Skeletal muscle cell (primary cell): ENCODE measurements around the gene SEC14L1.
"Not testable (repeated sequence)": the region's sequence is repeated elsewhere in the genome, so short reads cannot be mapped to it uniquely, and the experiment has no call there.

Source experiments
- DNase-seq: peaks from one replicate; pipeline ENCODE4 v3.0.0-alpha.2; 2010; ENCODE audit warnings: low read depth
- H3K4me3 ChIP-seq: 2 replicates; pipeline ENCODE4 v1.5.1; 2011; ENCODE audit warnings: low read depth, mild to moderate bottlenecking, control low read depth, low read length, moderate library complexity

Gene SEC14L1

DNA sequence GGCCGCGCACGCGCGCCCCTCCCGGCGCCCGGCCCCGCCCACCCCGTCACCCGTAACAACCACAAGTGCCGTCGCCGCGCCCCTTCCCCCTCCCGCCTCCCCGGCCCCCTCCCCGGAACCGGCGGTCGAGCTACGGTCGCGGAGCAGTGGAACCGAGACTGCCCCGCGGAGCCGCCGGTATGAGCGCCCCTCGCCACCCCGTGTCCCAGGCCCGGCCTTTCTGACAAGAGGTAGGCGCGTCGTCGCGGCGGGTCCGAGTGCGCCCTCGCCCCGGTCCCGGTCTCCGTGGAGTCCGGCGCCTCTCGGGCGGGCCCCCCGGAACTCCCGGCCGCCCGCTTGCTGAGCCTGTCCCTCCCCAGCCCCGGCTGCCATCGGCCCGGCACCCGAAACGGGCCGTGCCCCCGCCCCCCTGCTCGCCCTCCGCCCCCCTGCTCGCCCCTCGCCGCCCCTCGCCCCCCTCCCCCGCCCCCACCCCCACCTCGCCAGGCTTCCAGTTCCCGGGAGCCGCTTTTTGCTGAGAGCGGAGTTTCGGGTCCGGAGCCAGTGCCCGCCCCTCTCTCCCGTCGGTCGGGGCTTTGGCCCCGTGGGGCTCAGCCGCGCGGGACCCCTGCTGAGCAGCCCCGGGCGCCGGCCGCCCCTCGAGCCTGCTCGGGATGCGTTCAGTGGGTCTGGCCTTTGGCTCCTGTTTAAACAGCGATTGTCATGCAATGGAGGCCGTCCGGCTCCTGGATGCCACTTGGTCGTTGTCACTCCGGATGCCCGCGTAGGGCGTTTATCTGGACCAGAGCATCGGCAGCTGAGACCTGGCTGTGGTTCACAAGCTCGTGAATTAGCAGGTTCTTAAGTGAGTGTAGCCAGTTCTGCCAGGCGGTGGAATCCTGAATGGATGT is at the start of gene SEC14L1:
Gene SEC14L1 (plus strand): TSS at position 92 of the 890 bp plus-strand sequence. CDS start 2,628 bp downstream, outside the sequence.
- peak within 1 kb of the TSS; percentile 83 for H3K4me3 ChIP-seq
- no peak for DNase-seq

DNA sequence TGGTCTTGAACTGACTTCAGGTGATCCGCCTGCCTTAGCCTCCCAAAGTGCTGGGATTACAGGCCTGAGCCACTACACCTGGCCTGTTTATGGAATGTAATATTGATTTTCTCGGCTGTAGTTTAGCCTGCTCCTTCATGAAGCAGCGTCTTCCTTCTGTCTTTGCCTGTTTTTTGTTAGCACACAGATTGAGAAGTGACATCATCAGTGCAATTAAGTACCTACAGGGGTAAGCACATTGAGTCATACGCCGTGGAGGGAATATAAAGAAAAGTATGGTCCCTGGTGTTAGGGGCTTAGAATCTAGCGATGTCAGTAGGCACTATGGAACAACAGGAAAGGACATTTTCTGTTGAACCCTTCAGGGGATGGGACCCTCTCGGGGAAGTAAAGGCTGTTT is 48.7 kb upstream of the SEC14L1 start:
- no peak for DNase-seq
- H3K4me3 ChIP-seq: no peak overlapping the region

DNA sequence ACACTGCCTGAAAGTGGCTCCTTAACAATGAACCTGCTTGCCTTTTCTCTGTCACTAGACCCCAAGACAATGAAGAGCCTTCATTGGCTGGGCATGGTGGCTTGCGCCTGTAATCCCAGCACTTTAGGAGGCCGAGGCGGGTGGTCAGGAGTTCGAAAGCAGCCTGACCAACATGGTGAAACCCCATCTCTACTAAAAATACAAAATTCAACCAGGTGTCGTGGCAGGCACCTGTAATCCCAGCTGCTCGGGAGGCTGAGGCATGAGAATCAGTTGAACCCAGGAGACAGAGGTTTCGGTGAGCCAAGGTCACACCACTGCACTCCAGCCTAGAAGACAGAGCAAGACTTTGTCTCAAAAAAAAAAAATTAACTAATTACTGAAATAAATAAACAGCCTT is 45.3 kb upstream of the SEC14L1 start:
- no peak for DNase-seq
- no peak overlapping the region for H3K4me3 ChIP-seq

DNA sequence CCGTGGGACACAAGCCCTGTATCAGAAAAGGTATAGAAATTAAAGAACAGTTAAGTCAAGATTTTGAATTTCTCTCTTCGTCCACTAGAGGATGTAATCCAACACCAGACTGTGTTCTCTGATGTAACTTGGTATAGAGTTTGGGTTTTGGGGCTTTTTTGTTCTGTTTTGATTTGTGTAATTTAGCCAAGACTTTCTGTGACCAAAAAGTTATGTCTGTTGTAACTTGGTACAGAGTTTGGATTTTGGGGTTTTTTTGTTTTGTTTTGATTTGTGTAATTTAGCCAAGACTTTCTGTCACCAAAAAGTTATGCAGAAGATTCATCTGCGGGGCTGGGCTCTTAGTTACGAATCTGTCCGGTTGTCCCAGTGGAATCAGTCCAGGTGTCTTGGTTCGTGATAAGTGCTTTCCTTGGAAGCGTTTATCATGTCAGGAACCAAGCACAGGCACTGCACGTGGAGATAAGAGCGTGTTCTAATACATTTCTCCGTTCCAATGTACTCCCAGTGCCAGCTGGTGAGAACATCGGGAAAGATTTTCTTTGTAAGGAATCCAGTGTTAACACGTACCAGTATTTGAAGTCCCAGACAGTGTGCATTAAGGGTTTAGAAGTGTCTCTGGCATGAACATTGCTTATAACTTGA is 44.1 kb upstream of the SEC14L1 start:
- H3K4me3 ChIP-seq: no peak overlapping the region
- DNase-seq: no peak

DNA sequence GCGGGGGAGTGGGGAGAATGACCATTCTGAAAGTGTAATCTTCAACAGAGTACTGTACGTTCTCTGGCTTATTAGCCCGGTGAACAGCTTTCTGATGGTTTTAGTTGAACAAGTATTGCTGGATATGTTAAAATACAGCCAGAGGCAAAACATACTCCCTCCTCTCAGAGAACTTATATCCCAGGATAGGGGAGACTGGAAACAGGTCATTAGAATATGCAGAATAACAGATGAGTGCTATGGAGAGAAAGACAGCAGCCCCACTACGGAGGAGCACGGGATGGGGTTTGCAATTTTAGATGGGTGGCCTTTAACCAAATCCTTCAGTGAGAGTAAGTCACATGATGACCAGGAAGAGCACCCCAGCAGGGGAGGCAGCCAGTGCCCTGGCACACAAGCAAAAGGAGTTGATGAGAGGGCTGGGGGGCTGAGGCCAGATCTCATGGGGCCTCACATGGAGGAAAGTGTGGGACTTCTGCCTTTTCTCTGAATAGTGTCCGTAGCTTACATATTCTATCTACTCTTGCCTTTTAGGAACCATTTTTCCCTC is 43.1 kb upstream of the SEC14L1 start:
- H3K4me3 ChIP-seq: no peak overlapping the region
- DNase-seq: no peak

DNA sequence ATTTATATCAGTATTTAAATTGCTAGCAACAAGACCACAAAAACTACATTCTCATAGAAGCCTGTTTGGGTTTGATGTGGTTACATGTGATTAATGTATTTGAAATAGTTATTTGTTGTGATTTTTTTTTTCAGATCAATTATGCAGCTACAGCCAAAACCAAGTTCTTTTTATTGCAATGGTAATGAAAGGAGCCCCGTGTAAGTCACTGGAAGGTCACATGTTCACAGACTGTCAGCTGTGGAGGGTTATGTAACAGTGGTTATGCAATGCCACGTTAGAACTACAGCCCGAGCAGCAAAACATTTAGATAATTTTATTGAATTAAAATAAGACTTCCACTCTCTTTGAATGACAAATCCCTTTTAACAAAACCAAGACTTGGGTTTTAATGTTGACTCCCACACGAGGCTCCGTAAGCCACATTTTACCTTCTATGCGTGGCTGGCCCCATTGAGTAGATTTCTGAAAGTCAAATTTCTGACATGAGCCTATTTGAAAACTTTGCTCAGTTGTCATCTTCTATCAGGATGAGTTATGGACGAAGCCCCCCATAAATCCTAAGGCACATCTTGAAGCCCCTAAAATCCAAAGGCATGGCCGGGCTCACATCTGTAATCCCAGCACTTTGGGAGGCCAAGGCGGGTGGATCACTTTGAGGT is 41.8 kb upstream of the SEC14L1 start:
- H3K4me3 ChIP-seq: no peak overlapping the region
- DNase-seq: no peak

DNA sequence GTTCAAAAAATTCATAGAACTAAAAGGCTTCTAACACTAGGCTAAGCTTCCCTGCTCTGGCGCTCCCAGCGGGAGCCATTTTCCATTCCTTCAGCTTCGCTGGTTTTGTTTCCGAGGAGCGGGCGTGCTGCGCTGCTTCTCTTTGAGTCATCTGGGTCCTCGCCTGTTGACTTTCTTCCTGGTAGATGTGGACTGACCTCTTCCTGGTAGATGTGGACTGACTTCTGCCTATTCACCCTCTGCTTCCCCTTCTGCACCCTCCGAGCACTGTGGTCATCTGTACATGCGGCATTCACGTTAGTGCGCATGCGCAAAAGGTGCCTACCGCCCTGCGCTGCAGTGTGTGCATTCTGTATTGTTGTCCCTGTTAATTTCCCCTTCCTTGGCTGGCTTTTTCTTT is 40.8 kb upstream of the SEC14L1 start:
- DNase-seq: no peak
- no peak overlapping the region for H3K4me3 ChIP-seq

DNA sequence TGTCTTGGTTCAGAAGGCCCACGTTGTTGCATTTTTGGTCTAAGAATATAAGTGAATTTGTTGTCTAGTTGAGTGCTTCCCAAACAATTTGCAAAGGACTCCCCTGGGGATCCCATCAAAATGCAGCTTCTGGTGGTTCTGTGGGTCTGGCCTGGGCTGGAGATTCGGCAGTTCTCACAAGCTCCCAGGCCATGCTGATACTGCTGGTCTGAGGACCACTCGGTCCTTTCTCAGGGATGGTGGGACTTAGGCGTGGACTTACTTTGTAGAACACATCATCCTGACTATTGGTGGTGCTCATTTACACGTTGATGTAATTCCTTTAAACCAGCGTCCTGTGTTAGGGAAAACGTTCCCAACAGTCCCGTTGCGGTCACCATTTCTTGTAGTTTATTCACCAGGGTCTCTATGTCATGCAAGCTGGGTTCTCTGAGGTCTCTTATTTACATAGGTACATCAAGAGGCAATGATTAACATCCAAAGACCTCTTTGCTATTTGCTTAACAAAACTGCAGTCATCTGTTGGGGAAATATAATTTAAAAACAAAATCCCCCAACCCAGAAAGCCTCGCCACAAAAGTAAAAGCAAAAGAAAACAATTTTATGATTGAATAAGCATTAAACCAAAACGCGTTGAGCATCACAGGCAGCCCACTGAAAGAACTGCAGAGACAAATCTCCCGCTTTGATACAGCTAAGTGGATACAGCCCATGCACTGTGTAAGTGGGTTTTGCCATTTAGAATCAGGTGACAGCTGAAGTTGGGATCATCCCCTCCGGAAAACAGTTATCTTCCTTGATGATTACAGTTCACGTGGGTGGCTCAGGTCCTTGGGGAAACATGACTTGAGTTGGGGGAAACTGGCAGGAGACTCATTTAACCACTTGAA is 39.0 kb upstream of the SEC14L1 start:
- no peak for DNase-seq
- H3K4me3 ChIP-seq: no peak overlapping the region

DNA sequence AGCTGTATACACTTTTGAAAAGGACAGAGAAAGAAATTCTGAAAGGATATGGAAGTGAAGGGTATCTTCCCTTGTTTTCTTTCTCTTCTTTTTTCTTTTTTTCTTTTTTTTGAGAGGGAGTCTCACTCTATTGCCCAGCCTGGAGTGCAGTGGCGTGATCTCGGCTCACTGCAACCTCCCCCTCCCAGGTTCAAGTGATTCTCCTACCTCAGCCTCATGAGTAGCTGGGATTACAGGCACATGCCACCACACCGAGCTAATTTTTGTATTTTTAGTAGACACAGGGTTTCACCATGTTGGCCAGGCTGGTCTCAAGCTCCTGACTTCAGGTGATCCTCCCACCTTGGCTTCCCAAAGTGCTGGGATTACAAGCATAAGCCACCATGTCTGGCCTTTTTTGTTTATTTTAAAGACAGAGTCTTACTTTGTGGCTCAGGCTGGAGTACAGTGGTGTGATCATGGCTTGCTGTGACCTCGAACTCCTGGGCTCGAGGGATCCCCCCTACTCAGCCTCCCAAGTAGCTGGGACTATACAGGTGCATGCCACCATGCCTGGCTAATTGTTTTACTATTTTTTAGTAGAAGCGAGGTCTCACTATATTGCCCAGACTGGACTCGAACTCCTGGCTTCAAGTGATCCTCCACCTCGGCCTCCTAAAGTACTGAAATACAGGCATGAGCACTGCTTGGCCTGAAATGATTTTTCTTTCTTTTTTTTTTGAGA is 38.2 kb upstream of the SEC14L1 start:
- not testable (repeated sequence) for DNase-seq

DNA sequence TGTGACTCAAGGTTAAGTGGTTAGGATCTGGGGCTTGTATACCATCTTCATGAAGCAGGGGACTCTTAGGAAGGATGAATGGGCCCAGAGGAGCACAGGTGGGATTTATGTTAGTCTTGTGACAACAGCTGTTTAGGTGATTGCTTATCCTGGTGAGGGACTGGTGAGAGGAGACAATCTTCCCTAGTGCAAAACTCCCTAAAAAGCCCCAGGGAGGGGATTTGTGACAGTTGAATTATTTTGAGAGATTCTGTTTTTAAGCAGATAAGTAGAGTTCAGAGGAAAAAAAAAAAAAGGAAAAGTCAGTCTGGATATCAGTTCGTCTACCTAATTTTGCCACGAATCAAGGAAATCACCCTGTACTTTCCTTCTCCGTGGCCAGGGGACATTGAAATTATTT is 35.1 kb upstream of the SEC14L1 start:
- no peak overlapping the region for H3K4me3 ChIP-seq
- DNase-seq: no peak

More for the DNA sequence above, 38.2 kb upstream of the SEC14L1 start:
- not testable (repeated sequence) for H3K4me3 ChIP-seq

DNA sequence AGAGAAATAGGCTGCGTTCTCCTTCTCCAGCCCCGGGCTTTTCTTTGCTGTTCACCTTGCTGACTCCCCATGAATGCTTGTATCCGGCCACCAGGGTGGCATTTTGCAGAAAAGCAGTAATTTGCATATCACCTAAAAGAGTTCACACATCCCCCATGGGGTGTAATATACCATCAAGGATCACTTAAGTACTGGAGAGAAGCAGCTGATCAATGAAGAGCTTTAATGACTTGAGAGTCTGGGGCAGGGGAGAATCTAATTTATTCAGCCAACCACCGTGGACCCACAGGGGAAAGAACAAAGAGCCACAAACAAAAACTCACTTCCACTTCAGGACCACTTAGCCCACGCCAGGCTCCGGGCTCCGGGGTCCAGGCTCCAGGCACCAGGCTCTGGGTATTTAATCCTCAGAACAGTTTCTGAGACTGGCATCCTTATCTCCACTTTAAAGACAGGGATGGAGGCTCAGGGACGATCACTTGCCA is 33.9 kb upstream of the SEC14L1 start:
- DNase-seq: no peak
- no peak overlapping the region for H3K4me3 ChIP-seq

DNA sequence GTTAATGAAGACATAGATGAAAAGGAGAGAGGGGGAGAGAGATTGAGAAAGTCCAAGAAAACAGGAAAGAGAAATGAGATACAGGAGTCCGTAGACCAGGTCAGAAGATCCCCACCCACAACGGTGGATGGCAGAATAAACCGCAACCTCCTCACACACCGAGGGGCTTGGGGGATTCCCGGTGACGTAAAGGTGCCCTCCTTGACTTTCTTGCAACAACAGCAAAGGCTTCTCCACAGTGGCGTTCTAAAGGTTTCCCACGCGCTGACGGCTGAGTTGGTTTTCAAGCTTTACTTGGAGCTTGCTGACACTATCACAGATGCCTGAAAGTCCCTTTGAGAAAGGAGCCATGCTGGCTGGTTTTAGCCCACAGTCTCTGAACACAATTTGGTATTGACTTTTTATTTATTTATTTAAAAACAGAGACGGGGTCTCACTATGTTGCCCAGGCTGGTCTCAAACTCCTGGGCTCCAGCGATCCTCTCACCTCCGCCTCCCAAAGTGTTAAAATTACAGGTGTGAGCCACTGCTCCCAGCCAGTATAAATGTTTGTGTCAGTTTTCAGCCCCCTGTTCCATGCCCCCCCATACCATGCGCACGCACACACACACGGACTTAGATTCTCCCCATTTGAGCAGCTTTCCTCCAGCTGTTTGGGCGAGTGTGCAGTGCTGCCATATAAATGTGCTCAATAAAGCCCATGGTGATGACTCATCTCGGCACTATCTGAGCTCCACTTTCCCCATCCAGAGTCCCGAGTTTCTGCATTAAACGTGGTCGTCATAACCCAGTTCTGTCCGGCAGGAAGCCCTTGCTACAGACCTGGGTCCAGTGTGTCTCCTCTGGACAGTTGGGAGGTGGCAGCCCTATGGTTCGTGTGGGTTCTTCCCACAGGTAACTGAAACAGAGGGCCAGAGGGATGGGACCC is 33.0 kb upstream of the SEC14L1 start:
- H3K4me3 ChIP-seq: no peak overlapping the region
- no peak for DNase-seq

DNA sequence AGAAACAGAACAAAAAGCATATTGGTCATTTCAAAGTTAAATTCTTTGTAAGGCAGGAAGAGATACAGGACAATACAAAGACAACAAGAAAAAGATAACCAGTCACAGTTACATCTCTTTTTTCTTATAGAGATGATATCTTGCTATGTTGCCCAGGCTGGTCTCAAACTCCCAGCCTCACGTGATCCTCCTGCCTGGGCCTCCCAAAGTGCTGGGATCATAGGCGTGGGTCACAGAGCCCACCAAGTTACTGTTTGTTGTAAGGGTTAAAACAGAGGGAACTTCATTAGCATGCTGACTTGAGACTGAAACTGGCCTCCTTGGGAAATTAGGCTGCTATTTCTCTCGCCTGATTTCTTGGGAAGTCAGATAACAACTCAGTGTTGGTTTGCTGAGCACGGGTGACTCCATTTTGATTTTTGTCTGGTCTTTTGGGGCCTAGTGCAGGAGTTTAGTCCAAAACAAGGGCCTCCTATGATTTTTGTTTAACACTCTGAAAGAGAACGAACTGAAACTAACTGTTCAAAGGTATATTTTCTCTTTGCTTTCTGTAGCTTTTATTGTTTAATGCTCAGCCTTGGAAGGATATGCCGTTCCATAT is 31.5 kb upstream of the SEC14L1 start:
- no peak for DNase-seq
- H3K4me3 ChIP-seq: no peak overlapping the region

DNA sequence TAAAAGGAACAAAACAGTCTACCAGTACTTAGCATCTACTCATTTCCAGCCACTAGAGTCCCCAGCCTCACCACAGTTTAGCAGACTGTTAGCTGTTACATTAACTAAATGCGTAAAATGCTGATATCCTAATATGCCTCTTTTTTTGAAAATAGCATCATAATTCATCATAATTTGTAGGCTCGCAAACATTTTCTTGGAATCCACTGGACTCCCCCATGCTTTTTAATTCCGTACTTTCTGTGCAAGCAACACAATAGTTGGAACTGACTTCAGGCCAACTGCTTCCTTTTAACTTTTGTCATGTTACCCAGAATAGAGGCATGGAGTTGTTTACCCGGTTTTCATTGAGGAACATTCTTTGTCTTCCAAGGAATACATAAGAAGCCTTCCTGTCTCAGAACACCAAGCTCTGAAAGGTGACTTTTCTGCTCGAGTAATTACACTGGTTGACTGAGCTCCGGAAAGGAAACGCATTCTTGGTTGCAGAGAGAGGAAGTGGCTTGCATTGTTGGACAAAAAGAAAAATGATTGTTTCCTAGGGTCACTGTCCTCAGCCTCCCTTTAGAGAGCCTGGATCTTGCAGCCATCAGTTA is 30.9 kb upstream of the SEC14L1 start:
- no peak overlapping the region for H3K4me3 ChIP-seq
- DNase-seq: no peak

DNA sequence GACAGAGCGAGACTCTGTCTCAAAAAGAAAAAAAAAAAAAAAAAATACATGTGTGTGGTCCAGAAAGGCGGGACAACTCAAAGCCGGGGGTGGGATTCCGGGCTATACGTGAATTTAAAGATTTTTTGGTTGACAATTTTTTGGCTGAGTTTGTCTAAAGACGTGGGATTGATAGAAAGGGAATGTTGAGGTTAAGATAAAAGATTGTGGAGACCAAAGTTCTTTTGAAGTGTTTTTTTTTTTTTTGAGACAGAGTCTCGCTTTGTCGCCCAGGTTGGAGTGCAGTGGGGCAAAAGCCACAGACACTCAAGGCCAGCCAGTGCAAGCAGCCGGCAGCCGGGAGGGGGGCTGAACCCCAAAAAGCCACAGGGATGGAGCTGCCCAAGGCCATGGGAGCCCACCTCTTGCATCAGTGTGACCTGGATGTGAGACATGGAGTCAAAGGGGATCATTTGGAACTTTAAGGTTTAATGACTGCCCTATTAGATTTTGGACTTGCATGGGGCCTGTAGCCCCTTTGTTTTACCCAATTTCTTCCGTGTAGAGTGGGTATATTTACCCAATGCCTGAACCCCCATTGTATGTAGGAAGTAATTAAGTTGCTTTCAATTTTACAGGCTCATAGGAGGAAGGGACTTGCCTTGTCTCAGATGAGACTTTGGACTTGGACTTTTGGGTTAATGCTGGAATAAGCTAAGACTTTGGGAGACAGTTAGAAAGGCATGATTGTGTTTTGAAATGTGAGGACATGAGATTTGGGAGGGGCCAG is 29.4 kb upstream of the SEC14L1 start:
- DNase-seq, H3K4me3 ChIP-seq: not testable (repeated sequence)

DNA sequence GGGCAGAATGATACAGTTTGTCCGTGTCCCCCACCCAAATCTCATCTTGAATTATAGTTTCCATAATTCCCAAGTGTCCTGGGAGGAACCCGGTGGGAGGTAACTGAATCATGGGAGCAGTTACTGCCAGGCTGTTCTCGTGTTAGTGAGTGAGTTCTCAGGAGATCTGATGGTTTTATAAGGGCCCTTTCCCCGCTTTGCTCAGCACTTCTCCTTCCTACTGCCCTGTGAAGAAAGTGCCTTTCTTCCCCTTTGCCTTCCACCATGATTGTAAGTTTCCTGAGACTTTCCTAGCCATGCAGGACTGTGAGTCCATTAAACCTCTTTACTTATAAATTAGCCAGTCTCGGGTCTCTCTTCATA is 28.9 kb upstream of the SEC14L1 start:
- no peak for DNase-seq
- no peak overlapping the region for H3K4me3 ChIP-seq
